SU-DHL-6 (cell line): ENCODE results near the gene TTBK2.

Experiments
- EZH2phosphoT487 ChIP-seq: fragments of 200-600 bp; sonication (generic), shearing (Covaris generic); conservative IDR thresholded peaks from 2 replicates; pipeline ENCODE4 v1.6.1; 2018; ENCODE audit warnings: mild to moderate bottlenecking, antibody characterized with exemption, low read length, moderate library complexity, mixed read lengths
- TF ChIP-seq, protein P1 (sequence below): fragments of 200-600 bp; sonication (generic); IDR thresholded peaks from one replicate; pipeline ENCODE4 v1.5.1; 2017; ENCODE audit warnings: antibody characterized with exemption, mild to moderate bottlenecking, low read length, moderate library complexity; ENCODE audit not compliant: insufficient read depth, poor library complexity, severe bottlenecking

DNA sequence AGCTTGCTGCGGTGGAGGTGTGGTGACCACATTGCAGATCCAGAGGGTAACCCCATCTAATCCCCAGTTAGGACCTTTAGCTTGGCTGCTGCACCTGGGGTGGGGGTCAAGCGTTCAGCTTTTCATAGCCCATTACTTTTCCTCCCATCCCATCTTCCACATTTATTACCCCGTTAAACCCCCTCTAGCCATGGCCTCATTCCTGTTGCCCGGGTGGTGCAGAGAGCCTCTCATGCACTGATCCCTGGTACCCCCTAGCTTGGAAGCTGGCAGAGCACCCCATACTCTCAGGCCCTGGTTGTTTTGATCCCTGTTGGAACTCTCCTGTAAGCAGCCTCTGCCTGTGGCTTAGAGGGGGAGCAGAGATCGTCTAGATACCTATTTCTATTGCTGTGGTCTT lies 204.5 kb downstream of the TTBK2 start:
- TF ChIP-seq, protein P1, sequence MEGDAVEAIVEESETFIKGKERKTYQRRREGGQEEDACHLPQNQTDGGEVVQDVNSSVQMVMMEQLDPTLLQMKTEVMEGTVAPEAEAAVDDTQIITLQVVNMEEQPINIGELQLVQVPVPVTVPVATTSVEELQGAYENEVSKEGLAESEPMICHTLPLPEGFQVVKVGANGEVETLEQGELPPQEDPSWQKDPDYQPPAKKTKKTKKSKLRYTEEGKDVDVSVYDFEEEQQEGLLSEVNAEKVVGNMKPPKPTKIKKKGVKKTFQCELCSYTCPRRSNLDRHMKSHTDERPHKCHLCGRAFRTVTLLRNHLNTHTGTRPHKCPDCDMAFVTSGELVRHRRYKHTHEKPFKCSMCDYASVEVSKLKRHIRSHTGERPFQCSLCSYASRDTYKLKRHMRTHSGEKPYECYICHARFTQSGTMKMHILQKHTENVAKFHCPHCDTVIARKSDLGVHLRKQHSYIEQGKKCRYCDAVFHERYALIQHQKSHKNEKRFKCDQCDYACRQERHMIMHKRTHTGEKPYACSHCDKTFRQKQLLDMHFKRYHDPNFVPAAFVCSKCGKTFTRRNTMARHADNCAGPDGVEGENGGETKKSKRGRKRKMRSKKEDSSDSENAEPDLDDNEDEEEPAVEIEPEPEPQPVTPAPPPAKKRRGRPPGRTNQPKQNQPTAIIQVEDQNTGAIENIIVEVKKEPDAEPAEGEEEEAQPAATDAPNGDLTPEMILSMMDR, result no peak
- TF ChIP-seq EZH2phosphoT487, result no peak
